HG03139 (cell line): ENCODE results near the gene KCNJ18.
"Not testable (repeated sequence)": the region's sequence is repeated elsewhere in the genome, so short reads cannot be mapped to it uniquely, and the experiment has no call there.

Experiments used
- ATAC-seq: cut with Tn5 transposase; IDR thresholded peaks from one replicate; pipeline ENCODE4 v1.9.1; 2021; ENCODE audit not compliant: unreplicated experiment

KCNJ18 gene

GRCh38 chr17:21691883-21692703 is at the start of gene KCNJ18:
Gene KCNJ18 (plus strand): TSS chr17:21692523. CDS start chr17:21702787, 10,264 bp downstream.
- ATAC-seq = not testable (repeated sequence)

- not testable (repeated sequence) for ATAC-seq
These were observed 44.2 kb upstream of the KCNJ18 start for GRCh38 chr17:21648125-21648524.

- not testable (repeated sequence) for ATAC-seq
These were observed 42.3 kb upstream of the KCNJ18 start for GRCh38 chr17:21650043-21650442.

DNA sequence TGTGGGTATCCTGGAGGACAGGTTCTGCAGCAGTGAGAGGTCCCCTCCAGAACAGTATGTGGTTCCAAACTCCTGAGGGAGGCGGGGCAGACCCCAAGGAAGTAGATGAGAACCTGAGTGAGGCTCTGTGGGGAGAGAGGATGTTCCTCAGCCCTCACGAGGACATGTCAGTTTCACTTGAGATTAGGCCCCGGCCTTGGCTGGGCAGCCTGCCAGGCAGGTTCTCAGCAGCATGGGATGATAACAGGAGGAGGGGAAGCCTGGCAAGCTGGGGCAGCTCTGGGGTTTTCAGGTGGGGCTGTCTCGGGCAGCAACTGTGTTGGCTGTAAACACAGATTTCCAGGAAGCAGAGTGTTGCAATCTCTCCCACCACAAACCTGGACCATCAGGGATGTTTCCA is 40.3 kb upstream of the KCNJ18 start:
- ATAC-seq = not testable (repeated sequence)

- ATAC-seq = not testable (repeated sequence)
These were observed 39.1 kb upstream of the KCNJ18 start for GRCh38 chr17:21653211-21653610.

DNA sequence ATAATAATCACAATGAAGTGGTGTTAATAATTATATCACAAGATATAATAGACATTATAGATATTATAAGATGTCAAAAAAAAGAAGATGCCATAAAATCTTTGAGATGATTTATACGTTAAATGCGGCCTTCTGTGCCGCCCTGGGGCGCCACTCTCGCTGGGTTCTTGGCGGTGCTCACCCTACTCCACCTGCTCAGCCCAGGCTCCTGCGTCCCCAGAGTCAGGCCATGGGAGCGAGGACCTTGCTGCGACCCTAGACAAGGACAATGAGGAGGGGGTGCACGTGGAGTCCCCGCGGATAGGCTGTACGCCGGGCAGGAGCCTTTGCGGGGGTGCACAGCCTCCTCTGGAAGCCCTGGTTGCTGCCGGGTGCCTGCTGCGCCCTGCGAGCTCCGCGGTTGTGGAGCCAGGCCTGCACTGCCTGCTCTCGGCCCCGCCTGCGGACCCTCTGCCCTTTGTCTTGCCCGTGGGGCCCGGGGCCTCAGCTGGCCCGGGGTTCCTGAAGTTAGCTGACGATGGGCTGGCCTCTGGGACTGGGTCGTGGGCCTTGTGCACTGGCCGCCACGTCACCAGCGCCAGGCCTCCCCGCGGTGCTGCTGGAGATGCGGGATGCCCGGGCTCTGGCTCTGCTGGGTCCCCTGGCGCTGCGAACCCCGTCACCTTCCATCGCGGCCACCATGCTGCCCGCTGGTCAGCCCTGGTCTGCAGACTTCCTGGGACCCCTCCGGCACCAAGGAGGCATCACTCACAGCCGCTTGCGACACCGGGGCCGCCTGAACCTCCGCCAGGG is 35.6 kb upstream of the KCNJ18 start:
- ATAC-seq = not testable (repeated sequence)

DNA sequence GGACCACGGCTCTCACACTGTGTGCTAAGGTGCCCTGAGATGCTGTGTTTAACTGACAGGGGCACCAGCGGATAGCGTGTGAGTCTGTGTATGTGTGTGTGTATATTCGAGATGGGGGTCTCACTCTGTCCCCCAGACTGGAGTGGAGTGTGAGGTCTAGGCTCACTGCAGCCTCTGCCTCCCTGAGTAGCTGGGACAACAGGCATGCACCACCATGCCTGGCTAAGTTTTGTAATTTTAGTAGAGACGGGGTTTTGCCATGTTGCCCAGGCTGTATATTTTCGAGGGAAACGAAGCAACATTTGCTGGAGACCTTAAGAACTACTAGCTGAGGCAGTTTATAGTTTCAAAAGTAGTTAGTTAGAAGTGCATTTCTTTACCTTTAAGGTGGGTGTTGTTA is 32.7 kb upstream of the KCNJ18 start:
- not testable (repeated sequence) for ATAC-seq

GRCh38 chr17:21661455-21661854 is 30.9 kb upstream of the KCNJ18 start:
- ATAC-seq = not testable (repeated sequence)

GRCh38 chr17:21663166-21663565 is 29.2 kb upstream of the KCNJ18 start:
- ATAC-seq = not testable (repeated sequence)

DNA sequence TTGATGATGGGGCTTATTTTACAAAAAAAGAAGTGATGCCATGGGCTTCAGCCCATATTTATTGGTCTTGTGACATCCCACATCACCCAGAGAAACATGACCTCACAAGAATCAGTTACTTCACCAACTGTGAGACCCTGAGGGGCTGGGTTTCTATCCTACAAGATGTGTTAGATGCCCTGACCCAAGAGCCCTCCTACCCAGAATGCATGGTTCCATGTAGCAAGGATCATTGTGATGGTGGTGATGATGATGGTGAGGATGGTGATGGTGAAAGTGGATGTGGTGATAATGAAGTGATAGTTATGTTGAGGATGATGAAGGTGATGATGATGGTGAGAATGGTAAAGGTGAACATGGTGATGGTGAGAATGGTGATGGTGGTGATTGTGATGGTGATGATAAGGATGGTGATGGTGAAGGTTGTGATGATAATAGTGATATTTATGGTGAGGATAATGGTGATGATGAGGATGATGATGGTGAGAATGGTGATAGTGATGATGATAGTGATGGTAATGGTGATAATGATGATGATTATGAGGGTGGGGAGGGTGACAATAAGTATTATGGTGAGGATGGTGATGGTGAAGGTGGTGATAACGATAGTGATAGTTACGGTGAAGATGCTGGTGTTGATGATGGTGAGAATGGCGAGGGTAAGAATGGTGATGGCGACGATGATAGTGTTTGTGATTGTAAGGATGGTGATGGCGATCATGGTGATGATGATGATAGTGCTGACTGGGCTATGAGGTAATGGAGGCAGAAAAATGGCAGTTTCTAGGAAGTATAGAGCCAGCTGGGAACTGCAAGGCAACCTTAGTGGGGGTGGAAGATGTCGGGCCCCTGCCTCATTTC is 28.5 kb upstream of the KCNJ18 start:
- not testable (repeated sequence) for ATAC-seq

- ATAC-seq = not testable (repeated sequence)
These were observed 27.2 kb upstream of the KCNJ18 start for GRCh38 chr17:21665171-21665570.

GRCh38 chr17:21665935-21666493 is 26.3 kb upstream of the KCNJ18 start:
- ATAC-seq = not testable (repeated sequence)

- not testable (repeated sequence) for ATAC-seq
These were observed 25.5 kb upstream of the KCNJ18 start for GRCh38 chr17:21666711-21667412.

DNA sequence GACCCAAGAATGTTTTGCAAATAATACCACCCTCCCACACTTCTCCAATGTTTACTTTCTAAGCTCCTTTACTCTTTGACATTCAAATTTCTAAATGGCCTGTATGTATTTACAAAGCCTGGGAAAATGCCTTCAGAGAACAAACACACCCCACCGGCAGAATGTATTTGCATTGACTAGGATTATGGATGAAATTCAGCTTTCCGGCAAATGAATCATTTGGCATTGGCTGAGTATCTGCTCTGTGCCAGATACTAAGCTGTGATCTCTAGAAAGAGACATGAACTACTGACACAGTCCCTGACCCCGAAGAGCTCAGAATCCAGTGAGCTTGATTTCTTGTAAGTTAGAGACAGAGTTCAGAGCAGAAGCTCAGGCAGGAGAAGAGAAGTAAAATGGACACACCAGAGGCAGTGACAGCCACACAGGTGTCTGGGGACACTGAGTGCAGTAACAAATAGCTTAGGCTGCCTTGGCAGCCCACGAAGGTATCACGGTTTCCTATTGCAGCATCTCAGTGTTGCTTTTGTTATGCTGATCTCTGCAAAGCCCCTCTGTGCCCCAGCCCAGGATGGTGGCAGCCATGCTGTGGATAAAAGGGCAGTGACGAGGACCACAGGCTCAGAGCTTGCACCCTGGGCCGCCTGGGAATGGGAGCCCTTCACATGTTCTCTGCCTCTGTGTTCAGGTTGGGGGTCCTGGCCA is 24.8 kb upstream of the KCNJ18 start:
- not testable (repeated sequence) for ATAC-seq

DNA sequence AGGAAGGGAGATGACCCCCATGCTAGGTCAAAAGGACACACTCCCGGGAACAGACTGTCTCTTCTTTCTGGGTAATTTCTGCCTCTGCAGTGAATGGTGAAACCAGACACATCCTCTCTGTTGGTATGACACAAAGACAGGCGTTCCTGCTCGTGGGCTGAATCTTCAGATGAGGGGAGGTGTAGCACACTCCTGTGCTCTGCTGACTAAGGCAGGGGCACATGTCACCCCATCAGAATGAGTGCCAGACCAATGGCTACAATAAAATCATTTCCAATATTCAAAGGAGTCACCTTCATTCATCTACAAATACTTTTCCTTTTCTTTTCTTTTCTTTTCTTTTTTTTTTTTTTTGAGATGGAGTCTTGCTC is 24.2 kb upstream of the KCNJ18 start:
- ATAC-seq = not testable (repeated sequence)

- ATAC-seq = not testable (repeated sequence)
These were observed 23.4 kb upstream of the KCNJ18 start for GRCh38 chr17:21668746-21669508.

GRCh38 chr17:21669616-21670360 is 22.5 kb upstream of the KCNJ18 start:
- not testable (repeated sequence) for ATAC-seq
